NOMO-1 treated with DMSO at 0.1 percent for 48 hours (cell line): ENCODE measurements around the gene COASY.
"Not testable (repeated sequence)": the region's sequence is repeated elsewhere in the genome, so short reads cannot be mapped to it uniquely, and the experiment has no call there.

ENCODE experiments used
- DNase-seq: peaks from one replicate; lab custom pipeline; 2025; ENCODE audit not compliant: unreplicated experiment; lab: John Stamatoyannopoulos, UW

The COASY gene

DNA sequence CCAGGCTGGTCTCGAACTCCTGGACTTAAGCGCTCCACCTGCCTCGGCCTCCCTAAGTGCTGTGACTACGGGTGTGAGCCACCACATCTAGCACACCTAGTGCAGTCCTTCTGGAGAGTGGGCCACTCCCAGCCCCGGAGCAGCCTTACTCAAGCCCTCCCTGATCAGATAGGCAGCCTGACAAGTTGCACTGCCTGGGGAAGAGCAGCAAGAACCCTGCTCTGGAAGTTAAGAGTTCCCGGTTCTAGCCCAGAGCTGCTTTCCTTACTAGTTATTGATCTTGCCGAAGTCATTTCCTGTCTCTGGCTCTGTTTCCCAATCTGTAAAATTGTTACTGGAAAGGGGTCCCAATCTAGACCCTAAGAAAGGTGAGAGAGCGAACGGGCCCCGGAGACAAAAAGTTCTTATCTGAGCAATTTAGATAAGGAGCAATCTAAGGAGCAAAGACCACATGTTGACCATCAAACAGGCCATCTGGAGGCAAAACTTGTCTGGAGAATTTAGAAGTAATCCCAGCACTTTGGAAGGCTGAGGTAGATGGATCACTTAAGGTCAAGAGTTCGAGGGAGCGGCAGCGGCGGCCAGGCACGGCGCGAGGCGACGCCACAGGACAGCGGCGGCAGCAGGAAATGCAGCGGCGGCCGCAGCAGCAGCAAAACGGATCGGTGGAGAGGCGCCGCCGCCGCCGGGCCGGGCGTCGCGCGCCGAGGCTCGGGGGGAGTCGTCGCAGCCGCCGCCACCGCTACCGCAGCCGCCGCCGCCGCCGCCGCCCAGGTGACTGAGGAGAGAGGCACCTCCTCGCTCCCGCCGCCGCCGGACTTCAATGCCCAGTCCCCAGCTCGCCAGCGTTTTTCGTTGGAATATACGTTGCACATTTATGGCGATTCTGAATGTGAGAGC is 30.2 kb upstream of the COASY start:
- DNase-seq = peak; percentile 57

DNA sequence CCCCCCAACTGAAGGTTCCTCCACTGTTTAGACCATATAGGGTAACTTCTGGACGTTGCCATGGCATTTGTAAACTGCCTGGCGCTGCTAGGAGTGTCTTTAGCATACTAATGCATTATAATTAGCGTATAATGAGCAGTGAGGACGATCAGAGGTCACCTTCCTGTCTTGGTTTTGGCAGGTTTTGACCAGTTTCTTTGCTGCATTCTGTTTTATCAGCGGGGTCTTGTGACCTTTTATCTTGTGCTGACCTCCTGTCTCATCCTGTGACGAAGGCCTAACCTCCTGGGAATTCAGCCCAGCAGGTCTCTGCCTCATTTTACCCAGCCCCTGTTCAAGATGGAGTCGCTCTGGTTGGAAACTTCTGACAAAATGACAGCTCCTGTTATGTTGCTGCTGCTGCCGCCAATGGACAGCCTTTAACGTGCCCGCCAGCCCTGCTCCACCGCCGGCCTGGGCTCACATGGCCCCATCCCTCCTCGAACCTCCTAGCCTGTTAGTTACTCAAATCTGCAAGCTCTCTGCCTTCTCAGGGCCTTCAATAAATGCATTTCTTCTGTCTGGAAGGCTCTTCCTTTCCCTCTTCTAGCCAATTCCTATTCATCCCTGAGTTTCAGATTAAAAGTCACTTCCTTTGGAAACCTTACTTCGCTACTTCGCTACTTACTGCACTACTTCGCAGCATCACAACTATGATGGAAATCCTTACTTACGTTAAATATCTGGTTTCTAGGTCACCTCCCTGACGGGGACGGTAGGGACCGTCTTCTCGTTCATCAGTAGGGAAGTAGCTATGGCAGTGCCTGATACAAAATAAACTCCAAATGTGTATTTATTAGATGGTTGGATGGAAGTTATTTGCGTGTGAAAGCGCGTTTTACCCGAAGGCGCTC is 26.5 kb upstream of the COASY start:
- DNase-seq = peak; percentile 75

DNA sequence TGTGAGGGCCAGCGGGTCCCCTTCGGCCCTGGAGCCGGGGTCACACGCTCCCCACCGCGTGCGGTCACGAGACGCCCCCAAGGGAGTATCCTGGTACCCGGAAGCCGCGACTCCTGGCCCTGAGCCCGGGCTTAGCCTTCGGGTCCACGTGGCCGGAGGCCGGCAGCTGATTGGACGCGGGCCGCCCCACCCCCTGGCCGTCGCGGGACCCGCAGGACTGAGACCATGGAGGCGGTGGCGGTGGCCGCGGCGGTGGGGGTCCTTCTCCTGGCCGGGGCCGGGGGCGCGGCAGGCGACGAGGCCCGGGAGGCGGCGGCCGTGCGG is 25.9 kb upstream of the COASY start, which contains the start of gene NAGLU:
NAGLU (plus strand) TSS at position 194 of the 324 bp plus-strand sequence; CDS start at position 226, 32 bp downstream.
- DNase-seq = peak; percentile 81

DNA sequence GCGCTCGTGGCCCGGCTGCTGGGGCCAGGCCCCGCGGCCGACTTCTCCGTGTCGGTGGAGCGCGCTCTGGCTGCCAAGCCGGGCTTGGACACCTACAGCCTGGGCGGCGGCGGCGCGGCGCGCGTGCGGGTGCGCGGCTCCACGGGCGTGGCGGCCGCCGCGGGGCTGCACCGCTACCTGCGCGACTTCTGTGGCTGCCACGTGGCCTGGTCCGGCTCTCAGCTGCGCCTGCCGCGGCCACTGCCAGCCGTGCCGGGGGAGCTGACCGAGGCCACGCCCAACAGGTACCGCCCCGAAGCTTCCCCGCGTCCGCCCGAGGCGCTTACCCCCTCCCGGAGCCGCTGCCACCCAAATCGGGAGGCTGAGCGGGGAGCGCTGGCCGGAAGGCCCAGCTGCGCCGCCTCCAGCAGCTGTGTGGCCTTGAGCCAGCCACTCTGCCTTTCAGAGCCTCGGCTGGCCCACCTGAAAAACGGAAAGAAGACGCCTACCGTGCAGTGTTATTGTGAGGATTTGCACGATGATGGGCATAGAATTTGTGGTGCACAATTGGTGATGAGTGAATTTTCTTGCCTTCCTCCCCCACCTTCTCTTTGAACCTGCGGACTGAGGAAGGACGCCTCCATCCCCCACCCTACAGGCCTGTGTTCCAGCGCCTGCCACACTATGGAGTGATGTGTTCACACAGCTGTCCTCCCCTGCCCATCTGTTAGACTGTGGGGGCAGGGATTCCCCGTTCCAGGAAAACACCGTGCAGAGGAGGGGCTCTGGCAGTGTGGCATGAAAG is 25.4 kb upstream of the COASY start:
- DNase-seq = peak; percentile 38

DNA sequence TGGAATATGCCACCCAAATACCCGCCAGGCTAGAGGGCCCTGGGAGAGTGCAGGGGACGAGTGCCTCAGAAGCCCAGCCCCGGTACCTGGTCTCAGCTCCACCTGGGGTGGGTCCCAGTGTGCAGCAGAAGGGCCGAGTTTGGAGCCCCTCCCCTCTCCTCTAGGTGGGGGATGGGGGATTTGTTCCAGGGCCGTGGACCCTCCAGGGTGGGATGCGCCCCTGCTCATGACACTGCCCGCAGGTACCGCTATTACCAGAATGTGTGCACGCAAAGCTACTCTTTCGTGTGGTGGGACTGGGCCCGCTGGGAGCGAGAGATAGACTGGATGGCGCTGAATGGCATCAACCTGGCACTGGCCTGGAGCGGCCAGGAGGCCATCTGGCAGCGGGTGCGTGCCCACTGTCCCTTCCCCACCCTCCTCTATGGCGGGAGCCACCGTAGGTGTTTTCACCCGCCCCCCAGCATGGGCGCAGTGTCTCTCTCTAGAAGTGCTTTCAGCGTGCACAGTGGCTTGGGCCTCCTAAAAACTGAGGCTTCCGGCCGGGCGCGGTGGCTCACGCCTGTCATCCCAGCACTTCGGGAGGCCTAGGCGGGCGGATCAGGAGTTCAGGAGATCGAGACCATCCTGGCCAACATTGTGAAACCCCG is 24.7 kb upstream of the COASY start:
- DNase-seq = no peak

DNA sequence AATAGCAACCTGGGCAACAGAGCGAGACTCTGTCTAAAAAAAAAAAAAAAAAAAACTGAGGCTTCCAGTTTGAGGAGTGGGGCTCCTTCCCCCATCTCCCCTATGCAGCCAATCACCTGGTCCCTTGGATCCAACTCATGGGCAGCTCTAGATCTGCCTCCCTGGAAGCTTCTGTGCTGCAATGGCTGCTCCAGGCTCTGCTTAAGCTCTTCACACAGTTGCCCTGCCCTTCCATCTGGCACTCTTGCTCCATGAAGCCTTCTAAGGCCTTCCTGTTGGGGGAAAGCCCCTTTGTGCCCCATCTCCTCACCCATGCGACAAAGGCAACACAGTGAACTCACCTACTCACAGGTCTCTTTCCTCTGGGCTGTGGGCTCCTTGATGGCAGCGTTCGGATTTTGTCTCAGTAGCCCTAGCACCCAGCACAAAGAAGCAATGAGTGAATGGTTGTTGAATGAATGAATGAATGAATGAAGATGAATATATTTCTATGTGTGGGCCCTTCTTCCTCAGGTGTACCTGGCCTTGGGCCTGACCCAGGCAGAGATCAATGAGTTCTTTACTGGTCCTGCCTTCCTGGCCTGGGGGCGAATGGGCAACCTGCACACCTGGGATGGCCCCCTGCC is 24.0 kb upstream of the COASY start:
- no peak for DNase-seq

DNA sequence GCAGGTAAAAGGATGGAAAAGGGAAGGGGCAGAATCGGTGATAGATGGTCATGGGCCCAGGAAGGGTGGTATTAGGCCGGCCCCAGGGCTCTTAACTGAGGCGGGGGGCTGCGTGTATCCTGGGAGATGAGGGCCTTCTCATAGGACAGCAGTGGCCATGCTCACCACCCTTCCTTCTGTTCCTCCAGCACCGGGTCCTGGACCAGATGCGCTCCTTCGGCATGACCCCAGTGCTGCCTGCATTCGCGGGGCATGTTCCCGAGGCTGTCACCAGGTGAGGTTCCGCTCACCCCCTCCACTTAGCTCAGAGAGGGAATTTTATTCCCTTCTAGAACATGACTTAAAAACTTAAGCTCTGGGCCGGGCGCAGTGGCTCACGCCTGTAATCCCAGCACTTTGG is 23.5 kb upstream of the COASY start:
- DNase-seq = no peak

DNA sequence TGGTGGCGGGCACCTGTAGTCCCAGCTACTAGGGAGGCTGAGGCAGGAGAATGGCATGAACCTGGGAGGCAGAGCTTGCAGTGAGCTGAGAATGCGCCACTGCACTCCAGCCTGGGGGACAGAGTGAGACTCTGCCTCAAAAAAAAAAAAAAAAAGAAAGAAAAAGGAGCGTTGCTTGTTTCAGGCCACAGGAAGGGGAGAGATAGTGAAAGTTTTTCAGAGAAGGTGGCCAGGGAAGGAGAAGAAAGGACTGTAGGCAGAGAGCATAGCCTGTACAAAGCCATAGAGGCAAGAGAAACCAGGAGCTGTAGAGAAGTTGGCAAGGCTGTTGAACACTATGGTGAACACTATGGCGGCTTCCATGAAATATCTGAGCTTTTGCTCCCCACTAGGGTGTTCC is 21.4 kb upstream of the COASY start:
- not testable (repeated sequence) for DNase-seq

DNA sequence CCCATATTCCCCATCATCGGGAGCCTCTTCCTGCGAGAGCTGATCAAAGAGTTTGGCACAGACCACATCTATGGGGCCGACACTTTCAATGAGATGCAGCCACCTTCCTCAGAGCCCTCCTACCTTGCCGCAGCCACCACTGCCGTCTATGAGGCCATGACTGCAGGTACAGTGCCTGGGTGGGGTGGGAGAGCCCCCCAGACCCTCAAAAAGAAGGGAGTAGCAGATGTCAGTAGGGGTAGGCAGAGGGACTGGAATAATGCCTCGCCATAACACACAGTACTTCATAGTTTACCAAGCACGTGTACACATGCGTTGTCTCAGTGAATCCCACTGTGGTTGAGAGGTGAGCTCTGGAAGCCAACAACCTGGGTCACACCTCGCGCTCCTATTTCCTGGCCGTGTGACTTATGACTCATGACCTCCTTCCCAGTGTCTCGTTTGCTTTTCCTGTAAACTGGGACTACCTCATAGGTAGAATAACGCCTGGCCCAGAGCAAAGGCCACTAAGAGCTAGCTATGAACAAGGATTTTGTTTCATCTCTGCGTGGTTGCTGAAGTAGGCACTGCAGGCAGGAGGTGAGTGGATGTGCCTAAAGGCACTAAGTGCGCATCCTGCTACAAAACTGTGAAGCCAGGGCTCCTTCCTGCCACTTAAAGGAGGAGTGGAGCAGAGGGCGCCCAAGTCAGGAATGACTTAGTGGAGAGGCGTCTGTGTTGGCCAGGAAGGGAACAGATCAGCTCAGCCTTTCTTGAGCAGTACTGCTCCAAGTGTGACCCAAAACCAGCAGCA is 20.7 kb upstream of the COASY start:
- no peak for DNase-seq

DNA sequence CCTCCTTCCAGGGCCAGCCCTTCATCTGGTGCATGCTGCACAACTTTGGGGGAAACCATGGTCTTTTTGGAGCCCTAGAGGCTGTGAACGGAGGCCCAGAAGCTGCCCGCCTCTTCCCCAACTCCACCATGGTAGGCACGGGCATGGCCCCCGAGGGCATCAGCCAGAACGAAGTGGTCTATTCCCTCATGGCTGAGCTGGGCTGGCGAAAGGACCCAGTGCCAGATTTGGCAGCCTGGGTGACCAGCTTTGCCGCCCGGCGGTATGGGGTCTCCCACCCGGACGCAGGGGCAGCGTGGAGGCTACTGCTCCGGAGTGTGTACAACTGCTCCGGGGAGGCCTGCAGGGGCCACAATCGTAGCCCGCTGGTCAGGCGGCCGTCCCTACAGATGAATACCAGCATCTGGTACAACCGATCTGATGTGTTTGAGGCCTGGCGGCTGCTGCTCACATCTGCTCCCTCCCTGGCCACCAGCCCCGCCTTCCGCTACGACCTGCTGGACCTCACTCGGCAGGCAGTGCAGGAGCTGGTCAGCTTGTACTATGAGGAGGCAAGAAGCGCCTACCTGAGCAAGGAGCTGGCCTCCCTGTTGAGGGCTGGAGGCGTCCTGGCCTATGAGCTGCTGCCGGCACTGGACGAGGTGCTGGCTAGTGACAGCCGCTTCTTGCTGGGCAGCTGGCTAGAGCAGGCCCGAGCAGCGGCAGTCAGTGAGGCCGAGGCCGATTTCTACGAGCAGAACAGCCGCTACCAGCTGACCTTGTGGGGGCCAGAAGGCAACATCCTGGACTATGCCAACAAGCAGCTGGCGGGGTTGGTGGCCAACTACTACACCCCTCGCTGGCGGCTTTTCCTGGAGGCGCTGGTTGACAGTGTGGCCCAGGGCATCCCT is 18.5 kb upstream of the COASY start:
- no peak for DNase-seq

DNA sequence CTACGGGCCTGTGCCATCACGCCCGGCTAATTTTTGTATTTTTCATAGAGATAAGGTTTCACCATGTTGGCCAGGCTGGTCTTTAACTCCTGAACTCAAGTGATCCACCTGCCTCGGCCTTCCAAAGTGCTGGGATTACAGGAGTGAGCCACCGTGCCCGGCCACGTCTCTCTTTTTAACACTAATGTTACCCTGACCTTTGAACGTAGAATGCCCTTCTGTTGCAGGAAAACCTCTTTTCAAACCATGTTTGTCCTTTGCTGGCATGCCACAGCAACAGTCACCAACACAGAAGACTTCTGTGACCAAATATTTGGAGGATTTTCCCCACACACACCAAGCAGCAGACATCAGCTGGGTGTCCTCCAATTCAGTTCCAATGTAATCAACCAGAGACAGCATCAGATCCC is 17.1 kb upstream of the COASY start:
- DNase-seq = no peak

DNA sequence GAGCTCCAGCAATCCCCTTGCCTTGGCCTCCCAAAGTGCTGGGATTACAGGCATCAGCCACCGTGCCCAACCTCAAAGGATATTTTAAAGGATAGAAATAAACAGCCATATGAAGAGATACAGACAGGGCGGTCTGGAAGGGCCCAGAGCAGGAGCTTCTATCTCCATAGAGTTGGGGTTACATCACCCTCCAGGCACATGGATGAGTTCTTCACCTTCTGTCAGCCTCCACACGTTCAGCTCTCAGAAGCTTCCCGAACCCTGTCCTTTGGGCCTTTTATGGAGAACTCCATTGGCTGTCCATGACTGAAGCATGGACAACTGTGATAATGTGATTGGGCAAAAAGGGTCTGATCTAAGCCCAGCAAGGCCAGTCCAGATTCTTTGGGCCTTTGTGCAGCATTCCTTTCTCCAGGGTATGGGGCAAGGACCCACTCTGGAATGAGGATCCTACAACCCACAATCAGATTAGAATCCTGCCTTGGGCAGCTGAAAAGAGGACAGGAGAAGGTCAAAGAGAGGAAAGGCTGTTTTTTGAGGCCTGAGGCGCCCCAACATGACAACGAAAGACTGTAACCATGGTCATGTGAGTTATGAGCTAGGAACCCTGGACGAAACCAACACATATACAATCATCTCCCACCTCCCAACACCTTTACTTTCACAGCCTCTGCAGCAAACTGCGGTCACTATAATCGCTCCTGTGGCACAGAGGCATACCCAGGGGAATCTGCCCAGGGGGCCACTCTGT is 16.0 kb upstream of the COASY start:
- DNase-seq = not testable (repeated sequence)

DNA sequence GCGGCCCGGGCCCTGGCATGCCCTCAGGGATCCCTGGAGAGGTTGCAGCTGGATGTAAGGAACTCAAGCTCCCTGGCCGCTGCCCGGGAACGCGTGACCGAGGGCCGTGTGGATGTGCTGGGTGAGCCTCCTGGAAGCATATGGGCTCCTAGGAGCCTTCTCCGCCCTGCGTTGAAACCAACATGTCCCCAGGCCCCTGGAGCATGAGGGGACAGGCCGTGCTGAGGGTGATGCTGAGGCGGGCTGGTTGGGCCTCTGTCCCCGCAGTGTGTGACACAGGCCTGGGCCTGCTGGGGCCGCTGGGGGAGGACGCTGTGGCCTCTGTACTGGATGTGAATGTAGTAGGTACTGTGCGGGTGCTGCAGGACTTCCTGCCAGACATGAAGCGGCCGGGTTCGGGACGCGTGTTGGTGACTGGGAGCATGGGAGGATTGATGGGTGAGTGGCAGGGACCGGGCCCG is 14.9 kb upstream of the COASY start:
- no peak for DNase-seq

DNA sequence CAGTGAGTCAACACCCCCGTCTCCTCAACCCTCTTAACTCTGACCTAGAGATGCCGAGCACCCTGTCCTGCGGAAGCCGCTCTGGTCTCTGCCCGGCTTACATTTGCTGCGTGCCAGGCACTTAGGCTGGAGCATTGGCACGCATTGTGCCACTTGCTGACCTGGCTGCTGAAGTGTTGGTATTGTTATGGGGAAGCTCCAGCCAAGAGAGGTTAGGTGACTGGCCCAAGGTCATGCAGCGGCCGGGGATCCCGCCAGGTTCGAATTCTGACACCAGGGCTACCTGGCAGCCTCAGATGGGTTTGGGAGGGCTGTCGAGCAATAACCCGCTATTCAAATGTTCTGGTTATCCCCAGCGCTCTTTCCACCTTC is 14.3 kb upstream of the COASY start:
- no peak for DNase-seq

DNA sequence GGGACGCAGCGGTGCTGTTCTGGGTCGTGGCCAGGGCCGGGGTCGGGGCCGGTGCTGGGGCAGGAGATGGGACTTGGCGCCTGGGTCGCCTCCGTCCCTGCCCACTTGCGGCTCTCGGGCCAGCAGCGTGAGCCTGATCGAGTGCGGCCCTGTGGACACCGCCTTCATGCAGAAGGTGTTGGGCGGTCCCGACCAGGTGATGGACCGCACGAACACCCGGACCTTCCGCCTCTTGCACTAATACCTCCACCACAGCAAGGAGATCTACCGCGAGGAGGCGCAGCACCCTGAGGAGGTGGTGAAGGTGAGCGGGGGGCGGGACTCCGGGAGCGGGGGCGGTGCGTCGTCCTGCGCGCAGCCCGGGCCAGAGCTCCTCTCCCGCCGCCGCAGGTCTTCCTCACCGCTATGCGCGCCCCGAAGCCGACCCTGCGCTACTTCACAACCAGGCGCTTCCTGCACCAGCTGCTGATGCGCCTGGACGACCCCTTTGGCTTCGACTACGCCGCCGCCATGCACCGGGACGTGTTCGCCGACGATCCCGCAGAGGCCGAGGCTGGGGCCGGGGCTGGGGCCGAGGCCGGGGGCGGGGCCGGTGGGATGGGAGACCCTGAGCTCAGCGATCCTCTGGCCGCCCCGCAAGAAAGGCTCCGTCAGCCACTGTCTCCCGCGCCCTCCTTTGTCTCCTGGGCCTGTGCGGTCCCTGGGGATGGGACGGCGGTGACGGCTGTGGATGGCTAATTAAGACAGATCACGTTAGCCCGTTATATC is 13.7 kb upstream of the COASY start:
- DNase-seq = no peak

DNA sequence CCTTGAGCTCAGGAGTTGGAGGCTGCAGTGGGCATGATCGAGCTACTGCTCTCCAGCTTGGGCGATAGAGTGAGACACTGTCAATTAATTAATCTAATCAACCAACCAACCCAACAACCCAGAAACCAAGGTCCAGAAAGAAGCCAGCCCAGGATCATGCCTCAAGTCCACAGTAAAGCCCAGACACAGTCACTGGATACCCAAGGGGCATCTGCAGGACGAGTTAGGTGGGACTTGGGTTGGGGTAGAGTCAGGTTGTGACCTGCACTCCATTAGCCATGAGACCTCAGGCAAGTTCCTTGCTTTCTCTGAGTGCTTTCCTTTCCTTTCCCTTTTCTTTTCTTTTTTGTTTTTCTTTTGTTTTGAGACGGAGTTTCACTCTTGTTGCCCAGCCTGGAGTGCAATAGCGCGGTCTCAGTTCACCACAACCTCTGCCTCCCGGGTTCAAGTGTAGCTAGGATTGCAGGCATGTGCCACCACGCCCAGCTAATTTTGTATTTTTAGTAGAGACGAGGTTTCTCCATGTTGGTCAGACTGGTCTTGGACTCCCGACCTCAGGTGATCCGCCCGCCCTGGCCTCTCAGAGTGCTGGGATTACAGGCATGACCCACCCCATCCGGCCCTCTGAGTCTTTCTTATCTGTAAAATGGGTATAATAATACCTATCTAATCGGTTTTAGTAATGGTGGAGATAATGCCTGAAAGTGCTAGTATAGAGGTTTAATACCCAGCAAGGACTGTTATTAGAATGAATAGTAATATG is 12.8 kb upstream of the COASY start:
- no peak for DNase-seq
